Right ventricle myocardium inferior (tissue), 1 donor: ENCODE results near the gene RAD51AP2. TPM values are rescaled to one million over a fixed set of nuclear protein-coding genes. Genes with fewer than 3 reads are reported as not detected.
A peak's percentile ranks its signal among the peaks of the same experiment; 100 is the strongest.

ENCODE experiments used
- ATAC-seq: fragments of 200-7000 bp; cut with Tn5 transposase; one replicate; pipeline ENCODE4 v1.9.1; 2020; ENCODE audit warnings: mild to moderate bottlenecking, moderate library complexity
- DNase-seq: peaks from one replicate; pipeline ENCODE4 v3.0.0; 2021; ENCODE audit errors: missing footprints
- intact Hi-C: fragments of 100-400 bp; cut with DNase I; formaldehyde crosslinking; loops from one replicate; pipeline ENCODE4 v1.11.0; 2022
- total RNA-seq: library from RNA; stranded (reverse); fragmentation: NEBNext Ultra II Directional; extraction: Animal tissue kit (Norgen Biotek cat#: 25700); gene quantifications from one replicate; pipeline ENCODE4 v1.2.1, GENCODE V29; 2021
- donor health status: DM: no; HTN: yes; CAD: no; lungs with severe emphysema.

RAD51AP2 gene
- total RNA-seq, 1 donor from 2014 or later, result 0.11 TPM

GRCh38 chr2:17482651-17483050, 35.6 kb downstream of the RAD51AP2 start:
- intact Hi-C loops, result no loop called here
- DNase-seq (no peak), ATAC-seq (no peak)

- DNase-seq (no peak), ATAC-seq (no peak)
- intact Hi-C loops, result no loop called here
Observed at GRCh38 chr2:17479875-17480274, 38.4 kb downstream of the RAD51AP2 start.

- peak; percentile 39 for ATAC-seq
- intact Hi-C loops, result loop anchor here (2.0 kb wide), 1 partner anchor 62 kb away; no protein-coding TSS in a partner anchor
- no peak for DNase-seq
Observed at GRCh38 chr2:17476830-17477229, 41.4 kb downstream of the RAD51AP2 start.

- intact Hi-C loops, result loop anchor here (2.0 kb wide), 1 partner anchor 63 kb away; no protein-coding TSS in a partner anchor
- DNase-seq (no peak), ATAC-seq (no peak)
Observed at GRCh38 chr2:17476064-17476463, 42.2 kb downstream of the RAD51AP2 start.

- intact Hi-C loops, result no loop called here
- ATAC-seq (no peak), DNase-seq (no peak)
Observed at GRCh38 chr2:17475286-17475685, 43.0 kb downstream of the RAD51AP2 start.

GRCh38 chr2:17471979-17472378, 46.3 kb downstream of the RAD51AP2 start:
- intact Hi-C loops, result loop anchor here (2.0 to 5.0 kb wide), 2 partner anchors 69 to 195 kb away; partner anchors contain the start of gene VSNL1
- DNase-seq (no peak), ATAC-seq (no peak)

- intact Hi-C loops, result loop anchor here (2.0 to 5.0 kb wide), 2 partner anchors 70 to 196 kb away; partner anchors contain the start of gene VSNL1
- no peak for DNase-seq
- no peak for ATAC-seq
Observed at GRCh38 chr2:17470855-17471641, 47.2 kb downstream of the RAD51AP2 start.

GRCh38 chr2:17461087-17461475, 57.2 kb downstream of the RAD51AP2 start:
- ATAC-seq, result no peak
- intact Hi-C loops, result no loop called here
- DNase-seq, result no peak

Other genes starting within 250 kb of the RAD51AP2 start
- 10.4 TPM for gene VSNL1, start 22.3 kb upstream of the RAD51AP2 start, total RNA-seq
- 12.7 TPM for gene SMC6, start 235.4 kb upstream of the RAD51AP2 start, total RNA-seq
- 3.3 TPM for gene GEN1, start 235.7 kb upstream of the RAD51AP2 start, total RNA-seq